GM21447 (cell line): ENCODE measurements around the gene SEZ6.

Source experiments
- ATAC-seq: cut with Tn5 transposase; IDR thresholded peaks from one replicate; pipeline ENCODE4 v1.9.1; 2021; ENCODE audit not compliant: unreplicated experiment

Gene SEZ6

GRCh38 chr17:29036584-29036983, 30.8 kb upstream of the SEZ6 start:
- ATAC-seq = no peak

DNA sequence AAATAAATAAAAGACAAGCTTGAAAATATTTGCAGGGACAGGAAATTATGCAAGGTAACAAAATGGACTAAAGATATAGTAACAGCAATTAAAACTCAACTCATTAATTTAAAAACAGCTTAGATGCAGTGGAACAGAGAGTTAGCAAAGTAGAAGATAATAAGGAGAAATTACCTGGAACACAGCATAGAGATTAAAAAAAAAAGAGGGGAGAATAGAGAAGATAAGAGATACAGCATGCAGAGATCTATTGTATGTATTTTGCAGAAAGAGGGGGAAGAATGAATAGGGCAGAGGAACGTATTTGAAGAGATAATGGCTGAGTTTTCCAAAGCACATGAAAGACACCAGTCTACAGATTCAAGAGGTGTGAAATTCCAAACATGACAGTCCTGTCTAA, 28.7 kb upstream of the SEZ6 start:
- ATAC-seq = no peak

GRCh38 chr17:29032857-29033197, 27.0 kb upstream of the SEZ6 start:
- no peak for ATAC-seq

DNA sequence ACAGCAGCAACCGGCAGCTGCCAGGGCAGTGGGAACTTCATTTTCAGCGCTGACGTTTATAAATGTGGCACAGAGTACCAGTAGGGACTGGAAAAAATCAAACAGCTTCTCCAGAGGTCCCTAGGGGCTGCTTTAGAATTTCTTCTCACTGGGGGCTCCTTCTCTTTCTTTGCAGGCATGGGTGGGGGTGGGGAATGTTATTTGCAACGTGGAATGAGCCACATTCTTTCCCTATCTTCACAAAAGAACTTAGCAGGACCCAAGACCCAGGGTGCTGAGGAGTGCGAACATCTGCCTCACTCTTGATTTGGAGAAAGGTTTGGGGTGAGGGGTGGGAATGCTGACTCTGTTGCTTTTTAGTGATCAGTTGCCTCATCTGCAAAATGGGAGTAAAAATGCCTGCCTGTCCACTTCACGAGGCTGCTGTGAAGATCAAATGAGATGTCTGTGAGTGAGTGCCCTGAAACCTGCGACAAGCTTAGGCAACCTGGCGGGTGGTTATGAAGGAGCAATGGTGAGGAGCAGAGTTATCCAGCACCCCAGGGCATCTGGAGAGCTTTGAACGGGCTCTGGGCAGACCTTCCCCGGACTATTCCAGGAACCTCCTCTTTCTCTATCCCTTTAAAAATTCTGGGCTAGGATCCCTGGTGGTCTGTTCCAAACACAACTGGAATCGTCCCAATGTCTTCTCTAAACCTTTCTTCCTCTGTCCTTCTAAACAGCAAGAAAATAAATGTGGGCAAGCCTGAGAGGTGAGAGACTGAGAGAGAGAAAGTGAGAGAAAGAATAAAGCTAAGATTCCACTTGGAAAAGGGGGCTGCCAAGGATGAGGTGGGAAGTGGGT, 26.4 kb upstream of the SEZ6 start:
- ATAC-seq = no peak

DNA sequence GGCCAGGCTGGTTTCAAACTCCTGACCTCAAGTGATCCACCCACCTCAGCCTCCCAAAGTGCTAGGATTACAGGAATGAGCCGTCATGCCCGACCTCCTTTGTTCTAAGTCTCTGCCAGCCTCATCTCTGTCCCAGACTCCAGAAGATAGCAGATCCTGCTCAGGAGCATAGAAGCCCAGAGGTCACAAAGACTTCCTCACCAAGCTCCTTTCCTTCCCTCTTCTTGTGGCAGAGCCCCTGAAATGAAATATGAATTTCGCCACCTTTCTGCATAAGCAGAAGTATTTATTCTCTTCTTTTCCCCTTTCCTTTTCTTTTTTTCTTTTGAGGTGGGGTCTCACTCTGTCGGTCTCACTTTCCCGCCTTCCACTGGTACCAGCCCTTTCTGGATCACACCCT, 25.7 kb upstream of the SEZ6 start:
- no peak for ATAC-seq

GRCh38 chr17:29024316-29024952, 18.6 kb upstream of the SEZ6 start:
- ATAC-seq = no peak

- no peak for ATAC-seq
These were observed 16.2 kb upstream of the SEZ6 start for GRCh38 chr17:29022074-29022473.

GRCh38 chr17:29021226-29021625, 15.4 kb upstream of the SEZ6 start:
- ATAC-seq = no peak

DNA sequence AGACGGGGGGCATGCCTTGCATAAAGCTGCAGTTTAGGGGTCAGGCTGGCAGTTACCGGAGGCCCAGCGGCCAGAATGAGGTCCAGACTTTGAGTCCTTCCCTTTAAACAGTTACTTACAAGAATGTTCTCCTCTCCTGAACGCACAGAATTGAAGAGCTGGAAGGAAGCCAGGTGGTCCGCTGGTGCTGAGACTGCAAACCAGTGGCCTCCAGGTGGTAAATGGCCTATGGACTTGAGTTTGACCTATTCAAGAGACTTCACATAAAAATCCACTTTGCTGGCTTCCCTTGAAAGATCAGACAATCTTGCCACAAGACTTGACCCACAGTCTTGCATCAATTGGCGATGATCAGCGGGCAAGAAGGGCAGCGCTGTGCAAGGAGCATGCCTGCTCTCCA, 14.7 kb upstream of the SEZ6 start:
- no peak for ATAC-seq

DNA sequence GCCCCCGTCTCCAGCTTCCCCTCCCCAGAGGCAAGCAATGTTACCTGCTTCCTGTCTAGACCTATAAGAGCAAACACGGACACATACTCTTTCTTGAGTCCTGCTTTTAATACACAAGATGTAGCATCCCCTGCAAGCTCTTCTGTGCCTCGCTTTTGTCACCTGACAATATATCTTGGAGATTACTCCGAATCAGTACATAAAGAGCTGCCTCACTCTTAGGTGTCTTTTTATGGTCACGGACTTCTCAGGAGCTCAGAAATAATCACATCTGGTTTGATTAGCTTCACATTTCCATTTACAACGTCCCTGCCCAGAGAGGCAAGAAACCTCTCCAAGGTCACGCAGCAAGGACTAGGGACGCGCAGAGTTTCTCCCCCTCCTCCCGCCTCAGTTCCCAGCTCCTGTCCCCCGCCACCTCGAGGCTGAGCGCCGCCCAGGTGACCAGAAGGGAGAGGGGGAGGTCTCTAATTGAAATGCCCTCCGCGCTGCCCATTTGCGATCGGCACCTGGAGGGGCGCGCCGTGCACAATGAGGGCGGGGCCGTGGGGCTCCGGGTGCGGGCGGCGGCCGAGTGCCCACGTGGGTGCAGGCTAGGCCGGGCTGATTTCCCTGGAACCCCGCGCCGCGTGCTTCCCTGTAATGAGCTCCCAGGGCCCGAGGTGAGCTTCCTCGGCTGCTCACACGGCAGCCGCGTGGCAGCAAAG, 13.8 kb upstream of the SEZ6 start:
- no peak for ATAC-seq

- ATAC-seq = no peak
These were observed 13.1 kb upstream of the SEZ6 start for GRCh38 chr17:29018788-29019474.

DNA sequence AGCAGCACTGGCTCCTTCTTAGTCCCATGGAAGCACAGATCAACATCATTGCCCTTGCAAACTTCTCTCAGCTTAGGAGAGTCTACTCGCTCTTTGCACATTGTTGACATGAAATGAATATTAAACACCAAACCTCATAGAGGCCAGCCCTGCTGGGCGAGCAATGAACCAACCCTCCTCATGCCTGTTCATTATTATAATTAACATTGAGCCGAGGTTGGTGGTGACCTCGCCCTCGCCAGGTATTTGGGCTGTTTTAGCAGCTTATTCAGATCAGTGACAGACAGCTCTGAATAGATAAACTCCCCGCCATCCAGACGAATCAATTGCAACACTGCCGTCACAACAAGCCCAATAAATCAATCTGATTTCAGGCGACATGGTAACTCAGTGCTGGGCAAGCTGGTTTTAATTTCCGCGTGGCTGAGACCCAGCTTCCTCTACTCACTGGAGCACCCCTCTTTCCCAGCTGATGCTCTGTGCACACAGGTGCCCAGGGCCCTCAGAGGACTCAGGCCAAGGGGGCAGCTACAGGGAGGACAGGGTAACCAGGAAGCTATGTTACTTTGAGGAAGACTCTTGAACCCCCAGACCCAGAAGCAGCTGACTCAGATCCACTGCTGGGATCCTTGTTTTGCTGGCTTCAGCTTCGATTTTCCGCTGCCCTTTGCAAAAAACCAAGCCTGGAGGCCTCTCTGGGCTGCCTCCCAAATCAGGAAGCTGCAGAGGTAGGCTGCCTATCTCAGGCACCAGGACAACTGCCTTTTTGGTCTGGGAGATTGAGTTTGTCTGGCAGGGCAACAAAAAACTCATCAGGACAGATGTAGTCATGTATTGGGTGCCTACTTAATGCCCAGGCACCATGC, 10.7 kb upstream of the SEZ6 start:
- no peak for ATAC-seq

GRCh38 chr17:29014716-29015115, 8.9 kb upstream of the SEZ6 start:
- no peak for ATAC-seq

GRCh38 chr17:29012535-29012934, 6.7 kb upstream of the SEZ6 start:
- no peak for ATAC-seq

DNA sequence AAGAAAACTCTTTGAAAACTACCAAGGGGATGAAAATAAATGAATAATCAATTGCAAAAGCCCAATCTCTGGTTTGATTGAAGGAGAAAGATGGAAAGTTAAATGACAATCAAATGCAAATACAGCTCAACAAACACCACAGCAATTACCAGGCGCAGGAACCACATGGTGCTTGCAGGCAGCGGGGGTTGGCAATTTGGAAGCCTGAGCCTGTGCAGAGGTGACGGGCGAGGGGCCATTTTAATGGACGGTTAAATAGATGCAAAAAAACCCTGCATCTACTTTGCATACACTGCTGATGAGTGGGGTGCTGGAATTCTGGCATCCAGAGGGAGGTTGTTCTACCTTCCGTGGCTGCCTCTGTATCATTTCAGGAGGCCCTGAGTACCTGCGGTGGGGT, 4.8 kb upstream of the SEZ6 start:
- ATAC-seq = no peak

DNA sequence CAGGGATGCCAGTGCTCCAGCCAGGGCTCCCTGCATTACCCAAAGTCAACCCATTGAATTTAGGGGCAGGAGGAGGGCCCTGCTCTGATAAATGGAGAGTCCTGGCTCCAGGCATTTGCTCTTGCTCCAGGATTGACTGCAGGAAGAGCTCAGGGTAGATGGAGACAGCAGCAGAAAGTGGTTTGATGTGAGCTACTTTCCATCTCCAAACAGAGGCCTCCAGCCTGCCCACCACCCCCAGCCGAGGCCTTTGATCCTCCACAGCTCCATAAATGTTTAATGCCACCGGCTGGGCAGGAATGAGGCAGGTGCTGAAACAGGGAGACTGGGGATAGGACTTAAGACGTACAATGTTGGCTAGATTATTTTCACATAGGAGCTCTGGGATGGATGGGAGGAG, 4.3 kb upstream of the SEZ6 start:
- ATAC-seq = no peak

DNA sequence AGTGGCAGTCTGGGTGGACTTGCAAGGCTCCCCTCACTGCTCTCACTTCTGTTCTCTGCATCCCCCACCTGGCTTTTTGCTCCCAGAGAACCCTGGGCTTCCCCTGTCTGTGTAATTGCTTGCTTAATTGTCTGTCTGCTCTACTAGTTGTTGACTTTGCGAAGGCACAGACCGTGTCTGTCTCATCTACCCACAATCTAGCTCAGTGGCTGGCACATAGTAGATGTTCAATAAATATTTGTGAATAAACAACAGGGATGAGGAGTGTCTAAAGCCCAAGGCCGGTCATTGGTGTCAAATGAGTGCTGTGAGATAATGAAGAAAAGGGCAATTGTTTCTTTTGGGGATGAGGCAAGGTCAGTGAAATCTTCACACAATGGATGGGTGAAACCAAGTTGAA, 2.8 kb upstream of the SEZ6 start:
- no peak for ATAC-seq

DNA sequence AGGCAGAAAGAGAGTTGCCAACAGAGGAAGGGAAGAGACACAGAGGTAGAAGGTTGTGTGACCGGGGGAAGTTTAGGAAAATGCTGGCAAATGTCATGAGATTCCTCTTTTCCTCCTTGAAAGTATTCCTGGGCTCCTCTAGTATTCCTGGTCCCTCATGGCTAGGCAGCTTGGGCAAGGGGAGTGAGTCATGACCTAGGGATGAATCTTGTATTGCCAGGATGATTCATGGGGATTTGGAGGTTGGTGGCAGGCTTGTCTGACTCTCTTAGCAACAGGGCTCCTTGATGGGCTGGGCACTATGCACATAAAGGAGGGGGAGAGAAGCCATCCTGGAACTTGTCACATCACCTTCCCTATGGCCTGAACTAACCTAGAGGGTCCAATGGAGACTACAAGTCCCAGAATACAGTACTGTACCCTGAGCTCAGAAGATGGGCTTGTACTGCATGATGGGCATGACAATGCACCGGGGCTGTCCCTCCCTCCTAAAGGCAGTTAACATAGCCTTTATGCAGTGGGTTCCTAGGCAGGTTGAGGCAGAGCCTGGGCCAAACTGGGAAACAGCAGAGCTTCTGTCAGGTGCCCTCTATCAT, 2.1 kb upstream of the SEZ6 start:
- ATAC-seq = no peak

GRCh38 chr17:29007456-29007855, 1.6 kb upstream of the SEZ6 start:
- no peak for ATAC-seq

DNA sequence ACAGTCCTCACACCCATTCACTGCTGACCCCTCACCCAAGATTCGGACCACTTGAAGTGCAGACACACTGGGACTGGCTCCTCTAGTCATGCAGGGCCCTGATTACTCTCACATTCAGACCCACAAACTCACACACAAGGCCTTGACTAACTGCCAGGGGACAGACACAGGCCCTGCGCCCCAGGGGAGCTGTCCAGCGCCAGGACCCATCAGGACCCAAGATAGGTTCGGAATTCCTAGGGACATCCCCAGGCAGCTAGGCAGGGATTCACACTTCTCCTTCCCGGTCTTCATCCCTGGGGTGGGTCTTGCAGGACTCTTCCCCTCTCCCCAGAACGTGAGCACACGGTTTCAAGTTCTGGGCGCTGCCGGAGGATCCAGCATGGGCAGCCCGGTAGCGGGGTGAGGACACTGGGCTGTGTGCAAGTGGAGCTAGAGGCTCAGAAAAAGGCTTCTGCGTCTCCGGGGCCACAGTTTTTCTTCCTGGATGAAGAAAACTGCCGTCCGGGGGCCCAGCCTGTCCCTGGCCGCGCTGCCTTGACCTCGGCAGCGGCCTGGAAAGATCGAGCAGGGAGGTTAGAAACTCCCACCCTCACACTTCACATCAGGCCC, 1.6 kb downstream of the SEZ6 start:
- ATAC-seq = no peak
